NOMO-1 treated with DMSO at 0.1 percent for 48 hours (cell line): ENCODE data around the gene TRMT10A.
"Not testable (repeated sequence)": the region's sequence is repeated elsewhere in the genome, so short reads cannot be mapped to it uniquely, and the experiment has no call there.

Source experiments
- DNase-seq: peaks from one replicate; lab custom pipeline; 2025; ENCODE audit not compliant: unreplicated experiment; lab: John Stamatoyannopoulos, UW

Gene TRMT10A

GRCh38 chr4:99564921-99565320 lies 1.1 kb upstream of the TRMT10A start:
- DNase-seq: no peak

GRCh38 chr4:99552872-99553271 lies 11.0 kb downstream of the TRMT10A start:
- no peak for DNase-seq

GRCh38 chr4:99540277-99540939 lies 23.4 kb downstream of the TRMT10A start:
- no peak for DNase-seq

- no peak for DNase-seq
These were observed 26.2 kb downstream of the TRMT10A start for GRCh38 chr4:99537674-99538073.

GRCh38 chr4:99536848-99537247 lies 27.0 kb downstream of the TRMT10A start:
- no peak for DNase-seq

DNA sequence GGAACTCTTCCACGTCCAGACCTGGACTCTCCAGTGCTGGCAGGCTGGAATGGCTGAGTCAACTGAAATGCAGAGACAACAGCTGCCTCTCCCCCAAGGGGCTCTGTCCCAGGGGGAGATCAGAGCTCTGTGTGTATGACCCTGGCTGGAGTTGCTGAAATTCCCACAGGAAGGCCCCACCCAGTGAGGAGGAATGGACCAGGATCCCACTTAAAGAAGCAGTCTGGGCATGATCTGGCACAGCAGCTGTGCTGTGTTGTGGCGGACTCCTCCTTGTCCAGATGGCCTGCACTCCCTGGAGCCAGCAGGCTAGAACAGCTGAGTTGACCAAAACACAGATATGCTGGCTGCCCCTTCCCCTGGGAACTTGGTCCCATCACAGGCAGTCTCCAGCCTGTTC lies 27.6 kb downstream of the TRMT10A start:
- DNase-seq: no peak

- not testable (repeated sequence) for DNase-seq
These were observed 29.1 kb downstream of the TRMT10A start for GRCh38 chr4:99534699-99535098.

GRCh38 chr4:99529956-99530355 lies 33.9 kb downstream of the TRMT10A start:
- DNase-seq: no peak

DNA sequence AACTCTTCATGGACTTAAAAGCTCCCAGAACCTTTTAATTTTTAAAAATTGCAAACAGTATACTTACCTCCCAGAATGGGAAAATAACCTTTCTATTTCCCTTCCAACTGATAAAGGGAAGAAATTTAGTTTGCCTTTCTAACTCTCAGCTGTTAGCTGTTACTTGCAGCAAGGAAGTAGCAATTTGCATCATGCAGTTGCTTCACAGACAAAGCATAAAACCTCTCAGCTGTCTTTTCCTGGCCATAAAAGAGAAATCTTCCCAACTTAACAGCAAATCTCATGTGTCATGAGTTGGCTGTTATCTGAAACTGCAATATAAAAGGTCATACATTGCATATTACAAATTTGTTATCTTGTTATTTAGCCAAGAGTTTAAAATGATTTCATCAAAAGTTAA lies 34.6 kb downstream of the TRMT10A start:
- DNase-seq: no peak

- peak; percentile 80 for DNase-seq
These were observed 45.1 kb downstream of the TRMT10A start for GRCh38 chr4:99518601-99519295.

GRCh38 chr4:99510721-99511120 lies 53.1 kb downstream of the TRMT10A start, which contains the start of gene C4orf17:
C4orf17 (plus strand) TSS chr4:99511021; CDS start chr4:99513082, 2,061 bp downstream.
- no peak for DNase-seq

- no peak for DNase-seq
These were observed 56.1 kb downstream of the TRMT10A start for GRCh38 chr4:99507762-99508161.

- no peak for DNase-seq
These were observed 56.5 kb downstream of the TRMT10A start for GRCh38 chr4:99507349-99507748.

- no peak for DNase-seq
These were observed 57.1 kb downstream of the TRMT10A start for GRCh38 chr4:99506781-99507180.

DNA sequence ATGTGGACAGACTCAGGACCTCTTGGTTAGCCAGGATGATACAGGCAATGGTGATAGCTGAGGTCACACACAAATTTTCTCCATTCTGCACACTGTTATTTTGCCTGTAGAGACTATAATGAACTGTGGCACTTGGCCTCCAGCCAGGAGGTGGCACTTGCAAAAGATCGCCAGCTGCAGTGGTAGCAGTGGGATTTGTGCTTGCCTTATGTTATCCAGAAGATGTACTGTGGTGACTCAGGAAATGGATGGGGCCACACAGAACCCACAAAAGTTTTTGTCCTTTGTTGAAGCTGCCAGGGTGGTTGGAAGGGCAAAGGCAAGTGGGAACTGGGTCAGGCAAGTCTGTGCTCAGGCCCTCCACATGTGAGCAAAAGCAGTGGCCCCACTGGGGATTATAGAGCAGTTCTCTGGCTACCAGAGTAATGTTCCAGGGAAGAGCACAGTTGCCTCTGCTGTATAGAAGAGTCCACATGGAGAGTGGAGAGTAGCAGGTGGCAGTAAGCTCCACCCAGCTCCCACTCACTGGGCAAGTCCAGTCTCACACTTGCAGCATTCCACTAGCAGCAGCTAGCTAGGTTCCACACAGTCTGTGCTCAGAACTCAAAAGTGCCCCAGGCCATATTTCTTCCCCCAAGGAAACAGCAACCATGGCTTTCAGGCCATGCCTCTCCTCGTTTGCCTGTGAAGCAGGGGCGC lies 58.9 kb downstream of the TRMT10A start:
- no peak for DNase-seq
